C4-2B (cell line): ENCODE data around the gene BLOC1S6.

ENCODE experiments used
- H3K27ac ChIP-seq: fragments of 450-650 bp; 2 replicates; pipeline ENCODE4 v1.5.1; 2017
- CTCF ChIP-seq: fragments of 450-650 bp; conservative IDR thresholded peaks from 2 replicates; pipeline ENCODE4 v1.5.1; 2017; ENCODE audit warnings: mild to moderate bottlenecking
- ZFX ChIP-seq: fragments of 450-650 bp; IDR thresholded peaks from 2 replicates; pipeline ENCODE4 v1.6.1; 2017

The BLOC1S6 gene

GRCh38 chr15:45631776-45632175, 44.6 kb downstream of the BLOC1S6 start:
- no peak for TF ChIP-seq ZFX
- TF ChIP-seq CTCF = no peak
- no peak overlapping the region for H3K27ac ChIP-seq

GRCh38 chr15:45634432-45635190, 47.4 kb downstream of the BLOC1S6 start, which contains the start of gene SQOR:
Gene SQOR (plus strand): TSS chr15:45635029. CDS start chr15:45658924, 23,895 bp downstream.
- H3K27ac ChIP-seq = peak within 1 kb of the TSS; percentile 75
- no peak for TF ChIP-seq CTCF
- no peak for TF ChIP-seq ZFX

GRCh38 chr15:45635191-45635638, 48.0 kb downstream of the BLOC1S6 start:
- H3K27ac ChIP-seq = peak overlapping the region; percentile 75
- peak; percentile 71 for TF ChIP-seq CTCF
- TF ChIP-seq ZFX = no peak

- H3K27ac ChIP-seq = peak overlapping the region; percentile 75
- TF ChIP-seq ZFX (no peak), CTCF (no peak)
Measured at GRCh38 chr15:45635763-45636292, 48.6 kb downstream of the BLOC1S6 start.

DNA sequence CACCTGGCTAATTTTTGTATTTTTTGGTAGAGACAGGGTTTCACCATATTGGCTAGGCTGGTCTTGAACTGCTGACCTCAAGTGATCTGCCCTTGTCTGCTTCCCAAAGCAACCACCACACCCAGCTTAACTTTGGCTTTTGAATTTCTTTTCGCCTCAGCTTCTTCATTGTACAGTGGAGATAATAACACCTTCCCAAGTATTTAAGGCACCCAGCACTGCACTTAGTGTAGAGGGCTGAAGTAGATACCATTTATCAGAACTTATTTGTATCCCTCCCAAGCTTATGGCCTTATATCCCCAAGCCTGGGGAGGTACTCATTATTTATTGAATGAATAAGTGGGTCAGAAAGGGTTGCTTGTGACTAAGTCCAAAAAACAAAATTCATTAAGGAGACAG, 50.0 kb downstream of the BLOC1S6 start:
- TF ChIP-seq CTCF (no peak), ZFX (no peak)
- H3K27ac ChIP-seq = peak overlapping the region; percentile 16; the same call in 1 of the 2 replicates

DNA sequence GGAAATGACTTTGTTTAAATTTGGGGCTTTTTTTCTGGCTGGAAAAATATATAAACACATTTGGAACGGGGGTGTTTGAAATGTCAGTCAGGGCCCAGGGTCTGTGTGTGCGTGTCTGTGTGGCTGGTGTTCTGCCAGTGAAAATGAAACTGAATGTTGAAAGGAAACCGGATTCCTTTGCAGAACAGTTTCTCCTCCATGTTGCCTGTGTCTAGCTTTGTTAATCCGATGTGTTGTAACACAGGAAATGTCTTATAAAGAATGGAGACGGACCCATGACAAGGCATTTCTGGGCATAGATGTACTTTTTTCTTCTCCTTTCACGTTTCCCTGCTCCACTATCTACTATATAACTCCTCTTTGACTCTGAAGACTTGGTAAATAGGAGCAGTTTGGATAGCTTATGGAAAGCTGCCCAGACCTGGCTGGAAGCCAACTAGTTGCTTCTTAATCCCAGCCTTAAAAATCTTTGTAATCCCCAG, 50.4 kb downstream of the BLOC1S6 start:
- peak overlapping the region; percentile 16; the same call in 1 of the 2 replicates for H3K27ac ChIP-seq
- TF ChIP-seq ZFX (no peak), CTCF (no peak)

- TF ChIP-seq CTCF (no peak), ZFX (no peak)
- no peak overlapping the region for H3K27ac ChIP-seq
Measured at GRCh38 chr15:45640616-45641015, 53.4 kb downstream of the BLOC1S6 start.
